Measurements from ENCODE around the gene RWDD4.

RWDD4 gene

DNA sequence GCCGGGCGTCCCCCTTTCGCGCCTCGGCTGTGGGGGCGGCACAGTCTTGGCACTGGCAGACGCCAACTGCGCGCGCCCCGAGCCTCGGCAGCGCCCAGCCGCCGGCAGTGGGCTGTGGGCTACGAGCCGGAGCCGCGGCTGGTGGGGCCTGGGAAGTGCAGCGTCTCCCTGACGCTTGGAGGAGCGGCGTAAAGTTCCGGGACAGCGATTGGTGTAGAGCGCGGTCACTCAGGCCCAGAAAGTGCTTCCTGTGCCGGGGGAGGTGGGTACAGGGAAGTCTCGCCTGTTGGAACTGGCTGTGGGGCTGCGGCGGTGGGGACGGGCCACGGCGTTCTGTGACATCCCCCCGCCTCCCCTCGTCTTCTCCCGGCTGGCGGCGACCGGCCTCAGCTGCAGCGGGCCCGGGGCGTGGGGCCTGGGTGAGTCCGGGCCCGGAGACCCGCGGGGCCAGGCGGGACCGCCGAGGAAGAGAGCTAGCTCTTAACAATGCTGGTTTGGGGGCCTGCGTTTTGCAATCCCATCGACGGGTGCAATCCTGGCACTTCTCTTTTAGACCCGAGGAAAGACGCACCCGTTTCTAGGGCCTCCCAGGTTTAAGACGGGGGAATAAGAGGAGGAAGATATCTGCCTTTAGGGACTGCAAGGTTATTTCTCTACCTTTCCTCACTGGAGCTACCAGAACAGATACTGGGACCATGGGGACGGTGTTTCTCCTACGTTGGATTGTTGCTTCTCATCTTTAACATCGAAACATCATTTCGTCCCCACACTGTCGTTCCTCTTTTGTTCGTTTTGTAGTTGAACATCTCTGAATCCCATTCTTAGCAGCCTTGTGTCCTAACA, at the start of gene RWDD4, which contains the start of gene TRAPPC11:
TSS of gene RWDD4 (minus strand) at position 157 of the 843 bp plus-strand sequence. CDS start 233 bp downstream, outside the sequence.
TSS of gene TRAPPC11 (plus strand) at position 265 of the 843 bp plus-strand sequence. CDS start 4,575 bp downstream, outside the sequence.
- peak; percentile 97 for DNase-seq (ENCODE audit: low spot score)

DNA sequence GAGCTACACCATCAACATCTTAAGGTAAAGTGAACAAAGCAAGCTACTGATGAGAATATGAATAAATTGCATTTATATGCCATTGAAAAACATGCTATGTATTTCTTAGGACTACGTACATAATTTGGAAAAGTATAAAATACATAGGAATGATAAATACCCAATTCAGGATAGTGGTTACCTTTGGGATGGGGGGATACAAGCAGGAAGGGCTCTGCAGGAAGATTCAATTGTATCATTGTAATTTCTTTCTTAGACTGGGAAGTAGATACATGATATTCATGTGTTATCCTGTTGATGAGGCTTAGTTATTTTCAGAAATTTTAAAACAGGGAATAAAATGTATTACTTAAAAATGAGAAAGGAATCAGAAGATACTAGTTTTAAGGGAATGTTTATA, 43.5 kb upstream of the RWDD4 start:
- DNase-seq (ENCODE audit: low spot score), result no peak

DNA sequence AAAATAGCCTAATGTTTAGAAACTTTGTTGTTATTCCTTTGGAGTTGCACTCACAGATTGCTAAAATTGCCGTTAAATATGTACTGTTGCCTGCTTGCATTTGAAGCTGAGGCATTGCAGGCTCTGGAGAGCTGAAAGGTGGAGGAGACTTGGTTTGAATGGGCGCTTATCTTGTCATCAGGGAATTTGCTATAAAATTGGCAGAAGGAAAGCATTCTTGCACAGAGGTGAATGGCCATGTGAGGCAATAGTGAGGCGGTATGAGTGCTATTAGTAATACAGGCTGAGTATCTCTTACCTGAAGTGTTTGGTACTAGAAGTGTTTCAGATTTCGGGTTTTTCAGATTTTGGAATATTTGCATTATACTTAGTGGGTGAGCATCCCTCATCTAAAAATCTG, 41.4 kb upstream of the RWDD4 start:
- DNase-seq (ENCODE audit: low spot score), result no peak

DNA sequence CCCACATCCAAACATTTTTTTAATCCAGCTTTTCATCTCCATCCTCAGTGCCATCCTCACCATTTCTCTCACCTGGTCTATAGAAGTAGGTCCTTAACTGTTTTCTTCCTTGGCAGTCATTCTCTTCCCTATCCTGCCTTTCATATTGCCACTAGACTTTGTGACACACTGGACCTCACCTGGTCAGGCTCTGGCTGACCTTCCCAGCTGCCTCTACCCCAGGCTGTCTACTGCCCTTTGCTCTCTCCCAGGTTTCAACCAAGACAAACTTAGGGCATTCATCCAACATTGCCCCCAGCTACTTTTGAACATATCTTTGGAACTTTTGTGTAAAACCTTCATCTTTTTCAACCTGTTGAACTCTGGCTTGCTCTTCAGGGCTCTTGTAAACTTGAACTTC, 39.9 kb upstream of the RWDD4 start:
- no peak for DNase-seq (ENCODE audit: low spot score)

DNA sequence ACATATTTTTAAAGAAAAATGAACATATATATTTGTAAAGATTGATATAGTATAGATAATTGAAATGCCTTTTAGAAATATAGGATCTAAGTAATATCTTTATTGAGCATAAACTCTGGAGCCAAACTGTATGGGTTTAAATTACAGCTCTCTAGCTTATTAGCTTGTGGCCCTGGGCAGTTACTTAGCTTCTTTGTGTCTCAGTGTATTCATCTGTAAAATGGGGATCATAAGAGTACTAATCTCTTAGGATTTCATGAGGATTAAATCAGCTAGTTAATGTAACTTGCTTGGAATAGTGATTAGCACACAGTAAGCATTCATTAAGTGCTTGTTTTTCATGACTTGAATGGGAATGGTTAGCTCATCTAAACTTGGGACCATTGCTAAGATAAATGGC, 32.9 kb upstream of the RWDD4 start:
- no peak for DNase-seq (ENCODE audit: low spot score)

DNA sequence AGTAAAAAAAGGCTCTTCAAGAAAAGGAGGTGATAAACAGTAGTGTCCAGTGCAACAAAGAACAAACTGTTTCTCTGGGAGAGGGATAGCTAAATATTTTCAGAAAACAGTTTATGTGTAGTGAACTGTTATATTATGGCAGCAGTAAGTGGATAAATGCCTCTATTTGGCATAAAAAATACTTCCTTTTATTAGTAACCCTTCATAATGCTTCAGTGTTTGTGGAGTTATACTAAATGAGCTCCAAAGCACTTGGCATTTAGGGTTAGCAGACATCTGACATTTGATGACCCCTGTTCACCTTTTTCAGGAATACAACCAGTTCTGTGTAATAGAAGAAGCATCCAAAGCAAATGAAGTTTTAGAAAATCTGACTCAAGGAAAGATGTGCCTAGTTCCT, 32.0 kb upstream of the RWDD4 start:
- no peak for DNase-seq (ENCODE audit: low spot score)

DNA sequence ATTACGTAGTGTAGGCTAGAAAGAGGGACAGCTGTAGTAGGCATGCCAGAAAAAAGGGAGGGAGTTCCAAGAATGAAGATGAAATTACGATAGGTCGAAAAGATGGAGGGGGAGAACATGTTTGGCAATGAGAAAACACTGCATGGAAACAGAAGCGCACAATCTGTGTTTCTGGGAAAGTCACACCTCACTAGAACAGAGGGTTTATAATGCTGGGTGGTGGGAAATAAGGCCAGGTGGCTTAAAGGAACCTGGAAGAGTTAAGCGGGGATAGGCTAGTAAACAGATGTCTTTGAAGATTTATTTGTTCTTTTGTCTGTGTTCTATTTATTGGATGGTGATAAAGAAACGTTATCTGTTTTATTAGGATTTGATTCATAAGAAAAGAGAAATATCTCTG, 29.2 kb upstream of the RWDD4 start:
- no peak for DNase-seq (ENCODE audit: low spot score)

DNA sequence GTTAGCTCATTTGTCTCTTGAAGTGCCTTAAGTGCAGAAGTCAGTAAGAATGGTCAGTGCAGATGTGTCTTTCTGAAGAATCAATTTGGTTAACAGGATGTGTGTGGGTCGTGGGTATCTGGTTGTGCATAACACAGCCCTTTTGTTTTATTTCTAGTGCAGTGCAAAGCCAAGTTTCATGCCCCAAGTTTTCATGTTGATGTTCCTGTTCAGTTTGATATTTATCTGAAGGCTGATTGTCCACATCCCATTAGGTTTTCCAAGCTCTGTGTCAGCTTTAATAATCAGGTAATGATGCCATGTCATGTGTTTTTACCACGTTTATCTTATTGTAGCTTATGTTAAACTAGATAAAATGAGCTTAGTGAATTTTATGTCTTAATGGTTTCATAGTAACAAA, 27.5 kb upstream of the RWDD4 start:
- DNase-seq (ENCODE audit: low spot score), result no peak

DNA sequence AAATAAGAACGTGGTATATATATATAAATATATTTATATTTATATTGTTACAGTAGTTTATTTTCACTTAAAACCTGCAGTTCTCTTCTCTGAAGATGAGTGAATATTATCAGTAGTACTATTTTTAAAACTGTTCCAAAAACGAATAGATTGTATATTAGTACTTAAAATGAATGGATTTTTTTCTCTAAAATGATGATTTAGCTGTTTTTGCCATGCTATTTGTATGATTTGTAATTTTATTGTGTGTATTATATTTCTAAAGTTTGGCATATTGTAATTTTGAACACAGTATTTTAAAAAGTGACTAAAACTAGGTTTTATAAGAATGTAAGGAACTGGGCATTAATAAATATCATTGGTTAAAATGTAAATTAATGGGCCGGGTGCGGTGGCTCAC, 22.1 kb upstream of the RWDD4 start:
- DNase-seq (ENCODE audit: low spot score), result no peak

DNA sequence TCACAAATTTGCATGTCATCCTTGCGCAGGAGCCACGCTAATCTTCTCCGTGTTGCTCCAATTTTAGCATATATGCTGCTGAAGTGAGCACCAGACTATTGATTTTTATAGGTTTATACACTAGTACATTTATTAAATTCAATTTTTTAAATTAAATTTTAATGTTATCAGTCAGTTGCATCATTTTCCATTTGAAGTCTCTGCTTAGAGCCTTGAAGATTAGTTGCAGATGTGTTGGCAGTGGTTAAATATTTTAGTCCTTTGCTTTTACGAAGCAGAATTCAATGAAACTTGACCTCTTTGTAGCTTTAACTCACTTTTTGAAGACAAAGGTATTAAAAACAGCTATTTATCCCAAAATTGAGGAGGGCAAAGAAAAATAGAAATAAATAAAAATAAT, 16.6 kb upstream of the RWDD4 start:
- DNase-seq (ENCODE audit: low spot score), result no peak

DNA sequence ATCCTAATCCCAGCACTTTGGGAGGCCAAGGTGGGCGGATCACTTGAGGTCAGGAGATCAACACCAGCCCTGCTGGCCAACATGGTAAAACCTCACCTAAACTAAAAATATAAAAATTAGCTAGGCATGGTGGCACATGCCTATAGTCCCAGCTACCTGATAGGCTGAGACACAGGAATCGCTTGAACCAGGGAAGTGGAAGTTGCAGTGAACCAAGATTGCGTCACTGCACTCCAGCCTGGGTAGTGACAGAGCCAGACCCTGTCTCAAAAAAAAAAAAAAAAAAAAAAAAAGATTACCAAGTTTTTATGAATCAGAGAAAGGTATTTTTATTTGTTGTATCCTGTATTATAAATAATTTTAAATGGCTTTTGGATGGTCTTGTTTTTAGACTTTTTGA, 15.2 kb upstream of the RWDD4 start:
- DNase-seq (ENCODE audit: low spot score), result no peak

DNA sequence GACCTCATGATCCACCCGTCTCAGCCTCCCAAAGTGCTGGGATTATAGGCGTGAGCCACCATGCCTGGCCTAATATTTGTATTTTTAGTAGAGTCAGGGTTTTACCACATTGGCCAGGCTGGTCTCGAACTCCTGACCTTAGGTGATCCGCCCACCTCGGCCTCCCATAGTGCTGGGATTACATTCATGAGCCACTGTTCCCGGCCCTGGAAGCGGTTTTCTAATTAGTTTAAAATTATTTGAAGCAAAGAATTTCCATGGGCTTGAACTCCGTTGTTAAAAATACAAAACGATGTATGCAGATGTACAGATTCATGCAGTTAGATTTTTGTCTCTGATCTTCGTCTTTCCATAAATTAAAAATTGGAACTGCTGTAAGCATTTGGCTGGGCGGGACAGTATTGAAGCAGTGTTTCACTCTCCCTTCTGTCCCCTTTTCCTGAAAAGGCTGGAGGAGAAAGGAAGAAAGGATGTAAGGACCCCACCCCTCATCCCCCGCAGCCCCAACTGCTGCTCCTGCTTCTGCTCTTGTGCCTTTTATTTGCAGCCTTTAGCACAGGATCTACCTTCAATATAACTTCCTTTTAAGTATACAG, 12.1 kb upstream of the RWDD4 start:
- DNase-seq (ENCODE audit: low spot score), result no peak

DNA sequence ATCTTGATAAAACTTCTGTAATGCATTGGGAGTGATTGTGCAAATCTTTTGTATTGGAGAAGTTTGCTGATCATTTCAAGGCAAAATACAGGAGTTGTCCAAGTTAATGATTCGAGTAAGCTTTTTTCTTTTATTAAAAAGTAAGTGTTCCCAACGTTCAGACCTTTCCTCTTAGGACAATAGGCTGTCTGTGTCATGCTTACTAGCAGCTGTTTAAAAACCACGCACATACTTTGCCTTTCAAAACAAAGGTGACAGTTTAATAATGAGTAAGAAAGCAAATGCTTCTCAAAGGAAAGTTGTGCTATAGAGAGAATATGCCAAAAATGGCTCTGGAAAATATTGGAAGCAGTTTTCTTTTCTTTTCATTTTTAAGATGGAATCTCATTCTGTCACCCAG, 11.3 kb upstream of the RWDD4 start:
- no peak for DNase-seq (ENCODE audit: low spot score)

DNA sequence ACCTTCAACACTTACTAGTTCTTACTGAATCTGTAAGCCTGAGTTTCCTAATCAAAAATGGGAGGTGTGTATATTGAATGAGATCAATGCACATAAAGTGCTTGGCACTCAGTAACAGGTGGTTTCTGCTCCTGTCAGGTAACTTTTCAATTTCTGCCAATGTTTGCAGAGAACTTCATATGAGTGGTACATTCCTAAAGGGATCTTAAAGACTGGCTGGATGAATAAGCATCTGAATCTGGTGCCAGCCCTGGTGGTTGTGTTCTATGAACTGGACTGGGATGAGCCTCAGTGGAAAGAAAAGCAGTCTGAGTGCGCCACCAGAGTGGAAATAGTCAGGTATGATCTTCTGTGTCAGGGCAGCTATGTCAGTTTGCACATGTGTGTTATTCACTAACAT, 7.1 kb upstream of the RWDD4 start:
- DNase-seq (ENCODE audit: low spot score), result no peak

DNA sequence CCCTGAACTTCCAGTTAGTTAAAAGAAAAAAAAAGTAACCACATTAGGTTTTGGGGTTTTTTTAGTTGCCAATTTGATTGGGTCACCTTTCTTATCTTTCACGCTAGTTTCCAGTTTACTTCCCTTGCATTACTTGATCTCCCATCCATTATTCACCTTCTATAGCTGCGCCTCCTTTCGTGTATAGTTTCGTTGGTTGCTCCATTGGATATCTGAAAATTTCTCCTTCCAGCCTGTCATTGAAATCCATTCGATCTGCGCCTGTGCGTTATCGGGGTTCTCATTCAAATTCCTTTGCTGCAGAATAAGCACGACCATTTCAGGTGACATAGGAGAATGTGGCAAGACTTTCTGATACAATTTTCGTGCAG, 872 bp upstream of the RWDD4 start:
- DNase-seq (ENCODE audit: low spot score), result no peak

DNA sequence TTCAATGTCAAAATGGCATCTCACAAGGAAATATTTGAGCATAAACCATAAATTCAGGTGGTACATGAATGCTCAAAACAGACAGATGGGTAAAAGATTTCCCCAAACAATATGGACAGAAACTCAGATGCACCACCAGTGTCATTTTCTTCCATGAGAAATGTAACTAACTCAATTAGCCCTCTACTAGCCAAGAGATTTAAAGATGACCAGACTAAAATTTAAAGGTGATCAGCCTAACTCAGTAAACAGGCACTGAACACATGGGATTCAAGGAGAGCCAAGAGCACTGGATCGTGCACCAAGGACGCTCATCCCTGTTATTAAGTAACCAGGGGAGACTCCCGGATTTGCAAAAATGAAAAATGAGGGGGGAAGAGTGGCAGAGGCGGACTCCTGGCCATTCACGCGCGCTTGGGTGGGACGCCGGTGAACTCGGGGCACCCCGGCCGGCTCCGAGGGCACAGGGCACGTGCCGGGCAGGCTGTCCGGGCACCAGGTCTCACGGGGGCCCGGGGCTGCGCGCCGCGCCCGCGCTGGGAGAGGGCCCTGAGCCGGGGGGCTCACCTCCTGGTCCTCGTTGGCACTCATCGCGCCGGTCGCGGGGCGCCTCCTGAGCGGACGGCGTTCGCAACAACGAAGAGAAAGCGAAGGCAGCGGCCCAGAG, 490 bp downstream of the RWDD4 start:
- DNase-seq (ENCODE audit: low spot score), result peak; percentile 6

DNA sequence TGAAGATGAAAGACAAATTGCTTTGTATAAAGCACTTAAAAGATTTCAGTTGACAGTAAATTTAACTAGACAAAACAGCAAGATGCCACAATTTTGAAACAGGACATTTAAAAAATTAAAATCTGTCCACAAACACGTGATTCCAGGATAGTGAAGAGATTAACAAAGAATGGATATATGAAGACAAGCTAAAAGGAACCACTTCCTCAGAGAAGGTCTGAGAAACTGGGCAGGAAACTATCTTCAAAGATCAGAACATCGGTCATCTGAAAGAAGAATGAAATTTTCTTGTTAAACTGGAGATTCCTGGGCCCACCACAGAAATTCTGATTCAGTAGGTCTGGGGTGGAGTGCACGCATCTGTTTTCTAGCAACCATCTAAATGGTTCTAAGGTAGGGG, 1.4 kb downstream of the RWDD4 start:
- no peak for DNase-seq (ENCODE audit: low spot score)

DNA sequence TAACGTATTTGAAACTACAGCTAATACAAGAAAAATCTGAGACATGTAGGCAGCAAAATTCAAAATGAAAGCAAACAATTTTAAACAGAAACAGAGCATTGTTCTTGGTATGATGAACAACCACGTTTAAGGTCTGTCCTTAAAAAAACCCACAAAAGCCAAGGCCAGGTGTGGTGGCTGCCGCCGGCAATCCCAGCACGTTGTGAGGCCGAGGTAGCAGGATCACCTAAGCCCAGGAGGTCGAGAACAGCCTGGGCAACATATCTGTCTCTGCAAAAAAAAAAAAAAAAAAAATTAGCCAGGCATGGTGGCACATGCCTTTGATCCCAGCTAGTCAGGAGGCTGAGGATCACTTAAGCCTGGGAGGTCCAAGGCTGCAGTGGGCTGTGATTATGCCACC, 13.7 kb downstream of the RWDD4 start:
- no peak for DNase-seq (ENCODE audit: low spot score)

DNA sequence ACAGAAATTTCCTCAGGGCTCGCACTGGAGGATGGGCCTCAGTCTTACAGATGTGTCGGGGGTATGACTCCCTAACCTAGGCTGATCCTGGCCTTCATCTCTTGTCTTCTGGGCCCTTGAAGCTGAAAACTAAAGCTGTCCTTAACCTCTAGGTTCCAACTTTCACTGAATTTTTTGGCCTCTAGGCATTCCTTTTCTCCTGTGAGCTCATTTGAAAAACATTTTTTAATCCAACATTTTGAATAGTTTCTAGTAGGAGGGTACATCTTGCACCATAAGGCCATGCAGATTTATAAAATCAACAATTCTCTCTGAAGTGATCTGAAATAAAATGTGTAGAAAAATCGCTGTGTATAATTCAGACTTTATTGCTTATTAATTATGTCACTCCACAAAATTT, 19.7 kb downstream of the RWDD4 start:
- DNase-seq (ENCODE audit: low spot score), result no peak

DNA sequence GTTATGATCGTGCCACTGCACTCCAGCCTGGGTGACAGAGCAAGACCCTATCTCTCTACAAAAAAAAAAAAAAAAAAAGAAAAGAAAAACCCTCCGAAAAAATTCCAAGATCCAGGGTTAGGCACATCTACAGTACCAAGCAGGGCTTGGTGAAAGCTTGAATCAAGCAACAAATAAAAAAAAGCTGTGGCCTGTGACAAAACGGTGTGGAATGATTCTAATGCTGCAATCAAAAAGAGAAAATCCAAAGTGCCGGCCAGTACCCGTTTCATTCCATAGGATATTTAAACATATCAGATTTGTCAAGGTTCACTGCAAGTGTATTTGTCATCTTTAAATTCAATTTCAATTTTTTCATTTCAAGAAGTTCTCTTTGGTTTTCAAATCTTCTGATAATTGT, 20.5 kb downstream of the RWDD4 start:
- no peak for DNase-seq (ENCODE audit: low spot score)

DNA sequence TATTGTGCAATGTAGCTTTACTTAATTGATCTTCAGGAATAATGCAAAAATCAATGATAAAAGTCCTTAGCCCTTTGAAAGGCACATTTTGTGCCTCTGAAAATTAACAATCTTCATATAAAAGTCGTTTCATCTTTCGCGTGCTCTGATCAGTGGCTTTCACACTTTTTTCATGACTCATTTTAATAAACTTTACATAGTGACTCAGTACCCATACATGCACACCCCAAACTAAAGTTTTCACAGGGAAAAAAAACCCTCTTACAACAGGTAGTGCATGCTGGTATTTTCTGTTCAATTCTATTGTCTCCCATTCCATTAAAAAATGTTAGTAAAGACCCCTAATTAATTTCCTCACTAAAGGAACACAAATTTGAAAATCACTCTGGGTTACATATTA, 21.5 kb downstream of the RWDD4 start:
- peak; percentile 42 for DNase-seq (ENCODE audit: low spot score)

DNA sequence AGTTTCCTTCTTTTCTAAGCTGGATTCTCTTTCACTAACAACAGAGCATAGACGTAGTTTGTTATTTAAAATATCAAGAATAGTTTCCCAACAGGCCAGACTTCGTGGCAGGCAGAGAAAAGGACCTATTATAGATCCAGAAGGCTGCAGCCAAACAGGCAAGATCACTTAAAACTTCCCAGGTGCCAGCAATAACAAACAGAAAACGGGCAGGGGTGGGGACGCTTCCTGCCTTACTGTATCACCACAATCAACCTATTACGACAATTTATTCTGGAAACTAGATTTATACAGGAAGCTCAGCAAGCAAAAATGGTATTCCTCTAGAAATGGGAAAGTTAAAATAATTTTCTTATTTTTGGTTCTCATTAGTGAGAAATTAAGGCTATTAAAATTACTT, 22.1 kb downstream of the RWDD4 start:
- no peak for DNase-seq (ENCODE audit: low spot score)

DNA sequence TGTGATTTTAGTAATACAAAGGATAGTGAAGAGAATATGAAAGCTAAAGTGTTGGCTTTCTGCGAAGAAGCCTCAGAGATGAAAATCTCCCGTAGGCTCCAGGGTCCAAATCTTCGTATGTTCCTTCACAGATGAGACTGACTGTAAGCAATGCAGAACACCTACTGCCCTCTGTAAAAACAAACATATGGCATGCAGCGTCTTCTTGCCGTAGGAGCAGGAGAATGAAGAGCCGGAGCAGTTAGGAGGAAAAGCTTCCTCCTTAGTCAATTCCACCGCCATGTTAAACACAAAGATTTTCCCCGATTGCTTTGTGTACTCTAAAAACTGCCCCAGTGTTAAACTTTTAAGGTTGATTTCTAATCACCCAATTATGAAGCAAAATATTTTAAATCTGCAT, 22.5 kb downstream of the RWDD4 start:
- DNase-seq (ENCODE audit: low spot score), result peak; percentile 15
